BJ (cell line): Measurements from ENCODE around the gene RGS6. TPM values are rescaled to one million over a fixed set of nuclear protein-coding genes. Genes with fewer than 3 reads are reported as not detected.

ENCODE experiments used
- CTCF ChIA-PET: fragments of 350-600 bp; formaldehyde crosslinking; extraction: SDS; loops from one replicate; lab custom pipeline; 2021; ENCODE audit warnings: antibody characterized with exemption, inconsistent platforms; lab: Yijun Ruan, JAX
- POLR2A ChIA-PET: fragments of 300-600 bp; sonication (Branson Sonifier 250); formaldehyde crosslinking; extraction: SDS; loops from one replicate; lab custom pipeline; 2021; ENCODE audit warnings: antibody characterized with exemption; lab: Charles Lee
- DNase-seq: peaks from one replicate; pipeline ENCODE4 v3.0.0-alpha.2; 2011; ENCODE audit warnings: low read depth
- H3K27me3 ChIP-seq: 2 replicates; pipeline ENCODE4 v1.6.0; 2011; ENCODE audit warnings: low read length; ENCODE audit not compliant: control insufficient read depth, insufficient read depth
- H3K36me3 ChIP-seq: 2 replicates; pipeline ENCODE4 v1.5.1; 2011; ENCODE audit warnings: low read length; ENCODE audit not compliant: control insufficient read depth, insufficient read depth
- H3K4me3 ChIP-seq: 2 replicates; pipeline ENCODE4 v1.5.1; 2011; ENCODE audit warnings: low read depth, mild to moderate bottlenecking, control low read depth, low read length
- CTCF ChIP-seq: IDR thresholded peaks from 2 replicates; pipeline ENCODE4 v1.5.1; 2011; ENCODE audit warnings: low read depth, mild to moderate bottlenecking, control low read depth, inconsistent platforms, low read length, moderate library complexity; ENCODE audit not compliant: insufficient read depth
- polyA plus RNA-seq: library from polyadenylated mRNA; depleted of rRNA; stranded (reverse); fragments of >200 nt; gene quantifications from 2 replicates; pipeline ENCODE4 v1.2.3, GENCODE V29; 2011

Gene RGS6
- polyA plus RNA-seq, 1 experiment, result not detected

DNA sequence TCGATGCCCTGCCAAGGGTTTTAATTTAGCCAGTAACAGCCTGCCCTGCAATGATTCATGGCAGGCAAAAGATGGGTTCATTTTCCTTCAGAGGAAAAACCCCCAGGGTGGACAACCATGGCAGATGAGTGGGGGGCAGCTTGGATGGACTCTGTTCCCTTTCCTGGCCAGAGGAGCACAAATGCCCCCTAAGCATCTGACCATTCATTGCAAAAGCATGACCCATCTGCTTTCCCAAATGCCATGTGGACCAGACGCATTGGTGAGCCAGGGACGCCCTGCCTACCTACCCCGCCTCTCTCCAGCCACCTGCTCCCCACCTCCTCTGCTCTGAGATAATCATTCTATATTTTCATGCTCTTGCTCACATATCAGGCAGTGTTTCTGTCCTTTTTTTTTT, 679.8 kb downstream of the RGS6 start:
- TF ChIP-seq CTCF, result no peak
- no peaks in the 10 kb centered on the region for H3K36me3 ChIP-seq
- H3K4me3 ChIP-seq, result no peak overlapping the region
- ChIA-PET CTCF (no interaction called here), POLR2A (no interaction called here)
- no peaks in the 10 kb centered on the region for H3K27me3 ChIP-seq
- no peak for DNase-seq

GRCh38 chr14:72613231-72613974, 681.2 kb downstream of the RGS6 start:
- DNase-seq, result no peak
- Histone ChIP-seq H3K4me3 (no peak overlapping the region), H3K27me3 (no peaks in the 10 kb centered on the region), H3K36me3 (no peaks in the 10 kb centered on the region)
- ChIA-PET POLR2A (no interaction called here), CTCF (no interaction called here)
- no peak for TF ChIP-seq CTCF

GRCh38 chr14:72613975-72614319, 681.7 kb downstream of the RGS6 start:
- ChIA-PET POLR2A (no interaction called here), CTCF (no interaction called here)
- Histone ChIP-seq H3K27me3 (no peaks in the 10 kb centered on the region), H3K36me3 (no peaks in the 10 kb centered on the region), H3K4me3 (no peak overlapping the region)
- no peak for TF ChIP-seq CTCF
- DNase-seq, result no peak

- DNase-seq, result no peak
- Histone ChIP-seq H3K4me3 (no peak overlapping the region), H3K36me3 (no peaks in the 10 kb centered on the region), H3K27me3 (no peaks in the 10 kb centered on the region)
- TF ChIP-seq CTCF, result no peak
- CTCF ChIA-PET, result no interaction called here
- POLR2A ChIA-PET, result no interaction called here
Measured at GRCh38 chr14:72614365-72614764, 682.1 kb downstream of the RGS6 start.

DNA sequence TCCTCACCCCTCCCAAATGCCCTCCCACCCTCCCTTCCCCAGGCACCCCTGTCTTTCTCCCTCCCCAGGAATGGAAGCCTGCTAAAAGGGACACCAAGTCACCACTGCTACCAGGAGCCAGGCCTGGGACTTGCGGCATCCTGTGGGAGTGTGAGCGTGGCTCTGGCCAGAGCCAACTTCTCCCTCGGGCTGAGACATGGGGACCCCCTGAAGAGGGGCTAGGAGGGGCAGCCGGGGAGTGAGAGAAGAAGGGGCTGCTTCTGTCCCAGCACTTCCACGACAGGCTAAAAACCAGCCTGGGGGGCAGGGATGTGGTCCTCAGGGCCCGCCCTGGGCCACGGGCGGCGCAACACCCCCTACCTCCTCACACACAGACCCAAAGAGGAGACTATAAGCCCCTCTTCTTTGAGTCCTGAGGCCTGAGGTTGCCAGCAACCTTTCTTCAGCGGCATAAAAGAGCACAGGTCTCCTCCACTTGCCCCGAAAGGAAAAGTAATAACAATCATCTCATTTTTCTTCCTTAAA, 682.7 kb downstream of the RGS6 start:
- TF ChIP-seq CTCF, result no peak
- Histone ChIP-seq H3K36me3 (no peaks in the 10 kb centered on the region), H3K4me3 (no peak overlapping the region), H3K27me3 (no peaks in the 10 kb centered on the region)
- no peak for DNase-seq
- POLR2A ChIA-PET, result no interaction called here
- CTCF ChIA-PET, result no interaction called here
